VCaP (cell line): Measurements from ENCODE around the gene NAV2.

ENCODE experiments used
- H3K27ac ChIP-seq: fragments of 450-650 bp; 2 replicates; pipeline ENCODE4 v1.5.1; 2017
- TF ChIP-seq, protein P1 (sequence below): fragments of 450-650 bp; conservative IDR thresholded peaks from 2 replicates; pipeline ENCODE4 v1.5.1; 2017; ENCODE audit warnings: mild to moderate bottlenecking, moderate library complexity

Gene NAV2

DNA sequence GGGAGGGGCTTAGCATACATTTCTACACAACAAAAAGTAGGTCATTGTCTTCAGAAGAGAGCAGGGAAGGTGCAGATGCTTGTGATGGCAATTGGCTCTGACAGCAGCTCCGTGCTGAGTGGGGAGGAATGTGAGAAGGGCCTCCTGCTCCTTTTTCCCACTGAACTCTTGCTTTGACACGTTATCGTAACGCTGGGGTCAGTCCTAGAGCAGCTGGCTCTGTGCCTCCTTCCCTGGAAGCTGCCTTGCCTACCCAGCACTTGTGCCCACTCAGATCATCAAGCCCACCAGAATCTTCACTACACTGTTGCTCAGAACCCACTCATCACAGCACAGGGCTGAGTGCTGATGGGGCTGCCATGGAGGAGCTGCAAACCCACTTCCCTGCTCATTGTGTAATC, 14.9 kb upstream of the NAV2 start:
- TF ChIP-seq, protein P1, sequence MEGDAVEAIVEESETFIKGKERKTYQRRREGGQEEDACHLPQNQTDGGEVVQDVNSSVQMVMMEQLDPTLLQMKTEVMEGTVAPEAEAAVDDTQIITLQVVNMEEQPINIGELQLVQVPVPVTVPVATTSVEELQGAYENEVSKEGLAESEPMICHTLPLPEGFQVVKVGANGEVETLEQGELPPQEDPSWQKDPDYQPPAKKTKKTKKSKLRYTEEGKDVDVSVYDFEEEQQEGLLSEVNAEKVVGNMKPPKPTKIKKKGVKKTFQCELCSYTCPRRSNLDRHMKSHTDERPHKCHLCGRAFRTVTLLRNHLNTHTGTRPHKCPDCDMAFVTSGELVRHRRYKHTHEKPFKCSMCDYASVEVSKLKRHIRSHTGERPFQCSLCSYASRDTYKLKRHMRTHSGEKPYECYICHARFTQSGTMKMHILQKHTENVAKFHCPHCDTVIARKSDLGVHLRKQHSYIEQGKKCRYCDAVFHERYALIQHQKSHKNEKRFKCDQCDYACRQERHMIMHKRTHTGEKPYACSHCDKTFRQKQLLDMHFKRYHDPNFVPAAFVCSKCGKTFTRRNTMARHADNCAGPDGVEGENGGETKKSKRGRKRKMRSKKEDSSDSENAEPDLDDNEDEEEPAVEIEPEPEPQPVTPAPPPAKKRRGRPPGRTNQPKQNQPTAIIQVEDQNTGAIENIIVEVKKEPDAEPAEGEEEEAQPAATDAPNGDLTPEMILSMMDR = no peak
- H3K27ac ChIP-seq = no peak overlapping the region

DNA sequence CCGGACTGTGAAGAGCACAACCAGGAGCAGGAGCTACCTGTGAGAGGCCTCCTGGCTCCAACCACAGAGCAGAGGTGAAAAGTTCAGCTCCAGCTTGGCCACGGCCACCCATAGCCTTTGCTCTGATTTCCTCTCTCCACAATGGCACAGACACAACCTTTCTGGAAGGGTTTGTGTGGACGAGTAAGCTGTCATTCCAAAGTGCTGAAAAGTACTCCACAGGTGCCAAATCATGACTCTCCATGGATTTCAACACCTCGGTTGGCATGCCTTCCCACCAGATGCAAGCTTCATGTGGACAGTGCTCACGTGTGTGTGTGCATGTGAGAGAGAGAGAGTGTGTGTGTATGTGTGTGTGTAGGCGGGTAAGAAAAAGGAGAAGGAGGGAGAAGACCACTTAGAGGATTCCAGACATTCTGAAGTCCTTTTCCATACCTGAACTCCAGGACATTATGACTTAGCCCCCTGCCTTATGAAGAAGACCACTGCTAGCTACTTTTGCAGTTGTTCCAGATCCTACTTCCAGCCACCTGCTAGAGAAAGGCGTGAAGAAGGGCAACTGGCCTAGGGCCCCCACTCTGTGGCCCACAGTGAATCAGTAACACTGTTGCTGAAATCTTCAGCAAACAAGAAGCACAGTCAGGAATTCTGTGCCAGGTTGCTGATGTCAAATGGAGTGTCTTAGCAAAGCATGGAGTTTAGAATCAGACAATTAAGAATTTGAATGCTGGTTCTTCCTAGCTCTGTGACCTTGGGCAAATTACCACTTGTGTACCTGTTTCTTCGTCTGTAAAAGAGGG, 13.9 kb upstream of the NAV2 start:
- no peak overlapping the region for H3K27ac ChIP-seq
- TF ChIP-seq, protein P1 = no peak

DNA sequence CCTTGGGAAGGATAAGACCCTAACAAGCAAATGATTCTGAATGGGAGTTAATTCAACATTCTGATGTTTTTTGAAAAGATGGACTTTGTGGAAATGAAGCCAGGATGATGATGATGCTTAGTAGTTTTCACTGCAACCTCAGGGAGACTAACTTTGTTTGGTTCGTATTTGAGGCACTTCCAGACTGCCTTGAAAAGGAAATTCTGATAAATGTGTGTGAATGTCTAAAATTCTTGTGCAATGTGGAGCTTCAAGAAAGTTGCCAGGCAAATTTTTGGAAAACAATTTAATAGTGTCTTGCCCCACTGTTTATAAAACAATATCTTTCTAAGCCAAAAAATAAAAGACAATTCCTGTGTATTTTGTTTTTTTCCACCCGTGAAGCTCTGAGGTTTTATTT, 11.2 kb upstream of the NAV2 start:
- H3K27ac ChIP-seq = no peak overlapping the region
- TF ChIP-seq, protein P1 = no peak

DNA sequence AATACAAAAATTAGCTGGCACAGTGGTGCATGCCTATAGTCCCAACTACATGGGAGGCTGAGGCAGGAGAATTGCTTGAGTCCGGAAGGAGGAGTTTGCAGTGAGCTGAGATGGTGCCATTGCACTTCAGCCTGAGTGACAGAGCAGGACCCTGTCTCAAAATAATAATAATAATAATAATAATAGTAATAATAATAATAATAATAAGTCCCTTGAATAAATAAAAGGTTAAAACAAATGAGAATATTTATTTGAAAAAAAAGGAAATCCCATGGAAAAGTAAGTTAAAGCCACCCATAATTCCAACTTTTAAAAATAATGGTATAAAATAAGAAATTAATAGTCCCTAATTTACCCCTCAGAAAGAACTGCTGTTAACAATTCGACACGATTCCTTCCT, 10.0 kb upstream of the NAV2 start:
- TF ChIP-seq, protein P1 = no peak
- no peak overlapping the region for H3K27ac ChIP-seq

DNA sequence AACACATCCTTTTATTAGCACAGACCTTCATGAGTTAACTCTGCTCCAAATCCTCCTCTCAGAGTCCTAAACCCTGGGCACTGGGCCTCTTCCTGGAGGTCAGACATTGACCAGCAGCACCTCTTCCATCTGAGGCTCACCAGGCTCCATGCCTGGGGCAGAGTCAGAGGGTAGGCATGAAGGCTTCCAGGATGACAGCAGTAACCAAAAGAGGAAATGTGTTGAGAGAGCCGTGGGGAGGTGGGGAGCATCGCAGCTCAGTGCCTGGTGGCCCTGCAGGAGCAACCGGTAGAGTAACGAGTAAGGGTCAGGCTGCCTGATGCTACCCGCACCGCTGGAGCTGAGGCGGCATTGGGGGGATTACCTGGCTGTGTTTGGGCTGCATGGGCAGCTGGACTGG, 9.4 kb upstream of the NAV2 start:
- TF ChIP-seq, protein P1 = no peak
- no peak overlapping the region for H3K27ac ChIP-seq

DNA sequence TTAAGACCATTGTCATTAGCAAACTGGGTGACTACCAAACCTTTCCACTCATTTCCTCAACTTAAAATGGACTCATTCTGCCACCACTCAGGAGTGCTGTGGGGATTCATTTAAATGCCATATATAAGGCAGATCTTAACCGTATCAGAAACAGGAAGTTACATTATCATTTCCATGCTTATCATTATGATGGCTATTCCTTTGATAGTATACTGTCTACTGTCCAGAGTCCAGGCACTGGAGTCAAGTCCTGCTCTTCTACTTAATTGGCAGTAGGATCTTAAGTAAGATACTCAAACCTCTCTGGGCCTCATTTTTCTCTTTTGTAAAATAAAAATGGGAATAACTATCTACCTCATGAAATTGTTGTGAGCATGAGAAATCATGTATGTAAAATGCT, 8.4 kb upstream of the NAV2 start:
- TF ChIP-seq, protein P1 = no peak
- H3K27ac ChIP-seq = no peak overlapping the region; the same call in 1 of the 2 replicates

DNA sequence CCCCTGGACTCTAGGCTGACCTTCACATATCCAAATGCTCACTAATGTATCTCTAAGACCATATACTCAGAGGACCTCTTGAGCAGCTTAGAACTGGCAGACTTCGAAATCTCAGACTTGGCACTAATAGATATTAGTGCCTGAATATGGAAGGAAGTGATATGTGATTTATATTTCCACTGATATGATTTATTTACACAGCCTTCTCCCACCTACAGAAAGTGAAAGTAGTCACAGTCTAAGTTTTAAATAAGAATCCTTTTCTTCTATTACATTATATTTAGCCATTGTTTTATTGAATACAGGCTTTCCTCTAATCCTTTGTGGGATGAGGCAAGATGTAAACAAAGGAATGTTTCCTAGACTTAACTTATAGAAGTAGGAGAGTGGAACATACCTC, 6.7 kb upstream of the NAV2 start:
- TF ChIP-seq, protein P1 = no peak
- peak overlapping the region; percentile 35 for H3K27ac ChIP-seq
